SK-N-SH (cell line): ENCODE results near the gene POLQ. TPM values are rescaled to one million over a fixed set of nuclear protein-coding genes. Genes with fewer than 3 reads are reported as not detected.

Experiments
- CTCF ChIA-PET: fragments of 300-600, 350-600 bp; formaldehyde crosslinking; extraction: SDS; loops from one replicate; lab custom pipeline; 2021; lab: Yijun Ruan, JAX
- POLR2A ChIA-PET: fragments of 350-600 bp; sonication (Branson Sonifier 250); formaldehyde crosslinking; extraction: SDS; loops from one replicate; lab custom pipeline; 2020; ENCODE audit warnings: antibody characterized with exemption, inconsistent platforms; lab: Yijun Ruan, JAX
- DNase-seq: peaks from one replicate; pipeline ENCODE4 v3.0.0; 2012
- H2AFZ ChIP-seq: fragments of 200-600 bp; sonication (generic); 2 replicates; pipeline ENCODE4 v1.8.1; 2016; ENCODE audit warnings: antibody characterized with exemption, mild to moderate bottlenecking, low read depth
- H3F3A ChIP-seq: fragments of 200-600 bp; sonication (generic); replicated peaks from 2 replicates; pipeline ENCODE3; 2016; ENCODE audit warnings: antibody characterized with exemption, mild to moderate bottlenecking; ENCODE audit not compliant: insufficient read depth
- H3K27ac ChIP-seq, 2 experiments: fragments of 200-500 bp in 1 of 2; fragments of 200-600 bp in 1 of 2; sonication (Bioruptor generic) in 1 of 2; sonication (generic), shearing (Covaris generic) in 1 of 2; 2 replicates each; pipeline versions ENCODE4 v1.5.1 to v1.6.1; 2014 to 2016; ENCODE audit warnings: low read depth in 2 of 2, inconsistent platforms in 1 of 2, low read length in 1 of 2, mild to moderate bottlenecking in 1 of 2, mixed read lengths in 1 of 2
- H3K27me3 ChIP-seq: fragments of 200-600 bp; sonication (generic), shearing (Covaris generic); 2 replicates; pipeline ENCODE4 v1.6.1; 2016; ENCODE audit warnings: mixed run types; ENCODE audit not compliant: insufficient read depth
- H3K36me3 ChIP-seq, 2 experiments: fragments of 200-500 bp in 1 of 2; fragments of 200-600 bp in 1 of 2; sonication (Bioruptor generic) in 1 of 2; sonication (generic) in 1 of 2; replicated peaks in 1 of 2; 2 replicates each; pipeline versions ENCODE3 to v1.5.1; 2014 to 2016; ENCODE audit warnings: low read length in 1 of 2, mild to moderate bottlenecking in 1 of 2; ENCODE audit not compliant: insufficient read depth in 2 of 2, control insufficient read depth in 1 of 2
- H3K4me1 ChIP-seq, 2 experiments: fragments of 200-500 bp in 1 of 2; fragments of 200-600 bp in 1 of 2; sonication (Bioruptor generic) in 1 of 2; sonication (generic), shearing (Covaris generic) in 1 of 2; 2 replicates each; pipeline versions ENCODE4 v1.5.1 to v1.6.1; 2014 to 2016; ENCODE audit warnings: low read depth in 1 of 2, low read length in 1 of 2, mixed run types in 1 of 2; ENCODE audit not compliant: insufficient read depth in 2 of 2, control insufficient read depth in 1 of 2
- H3K4me2 ChIP-seq: fragments of 200-600 bp; sonication (generic), shearing (Covaris generic); 2 replicates; pipeline ENCODE4 v1.6.1; 2017; ENCODE audit warnings: mixed run types
- H3K4me3 ChIP-seq, 2 experiments: fragments of 200-500 bp in 1 of 2; fragments of 200-600 bp in 1 of 2; sonication (Bioruptor generic) in 1 of 2; sonication (generic), shearing (Covaris generic) in 1 of 2; 2 replicates each; pipeline versions ENCODE4 v1.5.1 to v1.8.1; 2014 to 2016; ENCODE audit warnings: low read depth in 2 of 2, inconsistent platforms in 1 of 2, low read length in 1 of 2, mild to moderate bottlenecking in 1 of 2, mixed read lengths in 1 of 2, moderate library complexity in 1 of 2
- H3K79me2 ChIP-seq: fragments of 200-600 bp; sonication (generic); 2 replicates; pipeline ENCODE4 v1.8.1; 2017; ENCODE audit warnings: mild to moderate bottlenecking; ENCODE audit not compliant: insufficient read depth
- H3K9ac ChIP-seq: fragments of 200-600 bp; sonication (generic); 2 replicates; pipeline ENCODE4 v1.6.1; 2017; ENCODE audit warnings: mixed run types
- H3K9me2 ChIP-seq: fragments of 200-600 bp; sonication (generic); 2 replicates; pipeline ENCODE4 v1.6.1; 2017; ENCODE audit warnings: mixed run types
- H3K9me3 ChIP-seq: fragments of 200-600 bp; sonication (generic); 2 replicates; pipeline ENCODE4 v1.6.1; 2017; ENCODE audit warnings: mixed run types, mild to moderate bottlenecking, moderate library complexity
- H4K20me1 ChIP-seq: fragments of 200-600 bp; sonication (generic); 2 replicates; pipeline ENCODE4 v1.6.1; 2017; ENCODE audit warnings: mild to moderate bottlenecking, mixed run types; ENCODE audit not compliant: insufficient read depth
- EP300 ChIP-seq, 2 experiments: IDR thresholded peaks; 2 replicates each; pipeline versions ENCODE4 v1.4.0 to v1.6.1; 2012; ENCODE audit warnings: borderline replicate concordance in 1 of 2, low read depth in 1 of 2, low read length in 1 of 2
- EZH2phosphoT487 ChIP-seq: fragments of 200-600 bp; sonication (generic); IDR thresholded peaks from 2 replicates; pipeline ENCODE4 v1.6.1; 2017; ENCODE audit warnings: low read depth, mixed run types, mild to moderate bottlenecking, antibody characterized with exemption, moderate library complexity, borderline replicate concordance
- FOSL2 ChIP-seq: IDR thresholded peaks from 2 replicates; pipeline ENCODE4 v1.4.0; 2012; ENCODE audit warnings: low read depth, mild to moderate bottlenecking, moderate library complexity, borderline replicate concordance
- FOXJ3 ChIP-seq: sonication (generic); formaldehyde crosslinking; IDR thresholded peaks from 2 replicates; pipeline ENCODE4 v1.5.1; 2020; ENCODE audit warnings: mild to moderate bottlenecking, missing genetic modification reagents
- GATA2 ChIP-seq: sonication (generic); formaldehyde crosslinking; IDR thresholded peaks from 2 replicates; pipeline ENCODE4 v1.5.0; 2020; ENCODE audit warnings: mild to moderate bottlenecking, missing genetic modification reagents
- JUND ChIP-seq: IDR thresholded peaks from 2 replicates; pipeline ENCODE4 v1.4.0; 2012
- MEF2A ChIP-seq: IDR thresholded peaks from 2 replicates; pipeline ENCODE4 v1.4.0; 2012; ENCODE audit warnings: low read depth, borderline replicate concordance
- MXI1 ChIP-seq: IDR thresholded peaks from 2 replicates; pipeline ENCODE4 v1.6.1; 2012; ENCODE audit warnings: mild to moderate bottlenecking, low read depth, low read length, improper control_type of control experiment
- NRF1 ChIP-seq: IDR thresholded peaks from 2 replicates; pipeline ENCODE4 v1.6.1; 2012; ENCODE audit warnings: low read depth, mild to moderate bottlenecking, low read length
- POLR2AphosphoS5 ChIP-seq: IDR thresholded peaks from 2 replicates; pipeline ENCODE4 v1.6.1; 2012; ENCODE audit warnings: low read depth, low read length
- RAD21 ChIP-seq: IDR thresholded peaks from 2 replicates; pipeline ENCODE4 v1.6.1; 2012; ENCODE audit warnings: mild to moderate bottlenecking, low read length
- RCOR1 ChIP-seq: fragments of 150-350 bp; IDR thresholded peaks from 2 replicates; pipeline ENCODE4 v1.6.1; 2017; ENCODE audit warnings: antibody characterized with exemption, low read length
- RFX5 ChIP-seq: IDR thresholded peaks from 2 replicates; pipeline ENCODE4 v1.6.1; 2012; ENCODE audit warnings: mild to moderate bottlenecking, improper control_type of control experiment, low read length
- RXRA ChIP-seq: IDR thresholded peaks from 2 replicates; pipeline ENCODE4 v1.4.0; 2012; ENCODE audit warnings: low read depth, mild to moderate bottlenecking, borderline replicate concordance
- SMC3 ChIP-seq: IDR thresholded peaks from 2 replicates; pipeline ENCODE4 v1.6.1; 2012; ENCODE audit warnings: low read depth, low read length, improper control_type of control experiment
- TCF12 ChIP-seq: IDR thresholded peaks from 2 replicates; pipeline ENCODE4 v1.4.0; 2012
- TEAD4 ChIP-seq: IDR thresholded peaks from 2 replicates; pipeline ENCODE4 v1.4.0; 2012; ENCODE audit warnings: mild to moderate bottlenecking, borderline replicate concordance; ENCODE audit not compliant: insufficient read depth
- YY1 ChIP-seq: IDR thresholded peaks from 2 replicates; pipeline ENCODE4 v1.4.0; 2012; ENCODE audit warnings: low read depth, mild to moderate bottlenecking
- WGBS: methylation state at CpG from one replicate; pipeline ENCODE4 v1.1.6; 2017; ENCODE audit warnings: low lambda C conversion rate; 5-methylcytosine and 5-hydroxymethylcytosine counted together
- polyA plus RNA-seq, 3 experiments: library from polyadenylated mRNA; depleted of rRNA; stranded (reverse); fragments of >200 nt; gene quantifications; 2 replicates each; pipeline ENCODE4 v1.2.3, GENCODE V29; 2012
- TF ChIP-seq, protein P1 (sequence below): fragments of 200-600 bp; sonication (generic); IDR thresholded peaks from 2 replicates; pipeline ENCODE4 v1.6.1; 2017; ENCODE audit warnings: antibody characterized with exemption, mild to moderate bottlenecking, moderate library complexity
- TF ChIP-seq, protein P2 (sequence below): IDR thresholded peaks from 2 replicates; pipeline ENCODE4; 2012

The POLQ gene
- polyA plus RNA-seq, 1 of the 3 experiments (the other 2 are of a cell fraction) = 1.4 TPM

DNA sequence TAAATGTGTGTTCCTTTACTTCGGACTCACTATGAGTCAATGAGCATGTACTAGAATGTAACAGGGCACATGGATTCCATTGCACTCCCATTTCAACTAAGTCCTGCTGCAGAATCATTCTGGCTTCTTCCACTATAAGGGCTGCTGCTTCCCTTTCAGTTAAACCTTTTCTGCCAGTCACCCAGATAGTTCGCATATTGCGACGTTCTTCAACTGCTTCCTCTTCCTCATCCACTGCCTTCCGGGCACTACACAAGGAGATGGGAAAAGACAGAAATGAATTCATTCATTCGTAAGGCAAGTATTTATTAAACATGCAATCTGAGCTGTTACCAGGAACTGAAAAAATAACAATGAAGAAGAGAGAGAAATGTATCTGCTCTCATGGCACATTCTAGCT lies 55.6 kb downstream of the POLQ start:
- CTCF ChIA-PET = no interaction called here

DNA sequence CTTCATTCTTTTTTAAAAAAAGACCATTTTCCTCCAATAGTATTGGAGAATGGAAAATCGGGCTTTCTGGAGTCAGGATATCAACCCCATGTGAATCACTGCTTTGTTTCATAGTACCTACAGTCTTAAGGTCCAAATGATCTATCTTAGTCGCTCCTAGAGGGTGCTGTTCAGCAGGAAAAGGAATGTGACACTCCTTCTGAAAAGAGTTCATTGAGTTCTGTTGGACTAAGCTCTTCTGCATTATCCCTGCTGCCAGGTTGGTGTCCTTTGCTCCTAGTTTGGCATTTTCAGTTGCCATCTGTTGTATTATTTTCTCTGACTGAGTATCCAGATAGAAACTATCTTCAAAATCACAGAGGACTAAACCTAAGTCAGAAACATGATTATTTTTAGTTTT lies 57.2 kb downstream of the POLQ start:
- POLR2A ChIA-PET = no interaction called here
- CTCF ChIA-PET = interaction anchor here (0.8 kb wide), 1 partner anchor 9 kb away, joined by 3 read pairs; no protein-coding TSS in a partner anchor
- H3K9me2 ChIP-seq = no peaks in the 10 kb centered on the region

More for the DNA sequence above, 55.6 kb downstream of the POLQ start:
- no peaks in the 10 kb centered on the region for H3K27me3 ChIP-seq
- H3K36me3 ChIP-seq = peaks cover 12 to 15% of the 10 kb centered on the region in 2 experiments
- H3K9ac ChIP-seq = no peak overlapping the region
- no peaks in the 10 kb centered on the region for H3F3A ChIP-seq
- H2AFZ ChIP-seq = peak overlapping the region; percentile 24; the same call in 1 of the 2 replicates
- no peak for TF ChIP-seq MEF2A
- TF ChIP-seq FOSL2 = no peak
- no peak for TF ChIP-seq EZH2phosphoT487
- no peak for TF ChIP-seq POLR2AphosphoS5
- no peak for TF ChIP-seq TCF12
- TF ChIP-seq YY1 = no peak
- no peak for TF ChIP-seq NRF1
- TF ChIP-seq RXRA = no peak
- no peak for TF ChIP-seq TEAD4
- TF ChIP-seq RFX5 = no peak
- no peak for TF ChIP-seq SMC3
- TF ChIP-seq JUND = no peak
- H3K79me2 ChIP-seq = no peaks in the 10 kb centered on the region
- 97% methylated on average over 6 of the region's 6 CpGs for WGBS
- no peaks in the 10 kb centered on the region for H3K4me1 ChIP-seq
- no peak overlapping the region for H3K4me3 ChIP-seq
- H3K9me2 ChIP-seq = no peaks in the 10 kb centered on the region
- H4K20me1 ChIP-seq = no peaks in the 10 kb centered on the region
- no peaks in the 10 kb centered on the region for H3K9me3 ChIP-seq
- no peak overlapping the region for H3K27ac ChIP-seq
- no peak for DNase-seq
- H3K4me2 ChIP-seq = no peak overlapping the region
- POLR2A ChIA-PET = no interaction called here

More for the DNA sequence above, 57.2 kb downstream of the POLQ start:
- no peaks in the 10 kb centered on the region for H4K20me1 ChIP-seq
- DNase-seq = no peak
- no peak overlapping the region for H3K4me3 ChIP-seq
- H3K79me2 ChIP-seq = no peaks in the 10 kb centered on the region
- WGBS = 94% methylated on average over 2 of the region's 2 CpGs
- H3K27ac ChIP-seq = no peak overlapping the region
- peaks cover under 1% of the 10 kb centered on the region for H3F3A ChIP-seq
- H2AFZ ChIP-seq = no peak overlapping the region
- TF ChIP-seq MXI1 = no peak
- no peak for TF ChIP-seq RXRA
- TF ChIP-seq TCF12 = no peak
- no peak for TF ChIP-seq EP300 (IDR thresholded peaks at IDR 0.05; ENCODE audit: borderline replicate concordance in 1 of 2, low read depth in 1 of 2, low read length in 1 of 2)
- no peak for TF ChIP-seq FOXJ3
- no peak for TF ChIP-seq NRF1
- no peak for TF ChIP-seq YY1
- TF ChIP-seq EZH2phosphoT487 = no peak
- no peak for TF ChIP-seq GATA2 (CRISPR knock-in tag)
- no peak for TF ChIP-seq RCOR1
- TF ChIP-seq FOSL2 = no peak
- TF ChIP-seq, protein P1, sequence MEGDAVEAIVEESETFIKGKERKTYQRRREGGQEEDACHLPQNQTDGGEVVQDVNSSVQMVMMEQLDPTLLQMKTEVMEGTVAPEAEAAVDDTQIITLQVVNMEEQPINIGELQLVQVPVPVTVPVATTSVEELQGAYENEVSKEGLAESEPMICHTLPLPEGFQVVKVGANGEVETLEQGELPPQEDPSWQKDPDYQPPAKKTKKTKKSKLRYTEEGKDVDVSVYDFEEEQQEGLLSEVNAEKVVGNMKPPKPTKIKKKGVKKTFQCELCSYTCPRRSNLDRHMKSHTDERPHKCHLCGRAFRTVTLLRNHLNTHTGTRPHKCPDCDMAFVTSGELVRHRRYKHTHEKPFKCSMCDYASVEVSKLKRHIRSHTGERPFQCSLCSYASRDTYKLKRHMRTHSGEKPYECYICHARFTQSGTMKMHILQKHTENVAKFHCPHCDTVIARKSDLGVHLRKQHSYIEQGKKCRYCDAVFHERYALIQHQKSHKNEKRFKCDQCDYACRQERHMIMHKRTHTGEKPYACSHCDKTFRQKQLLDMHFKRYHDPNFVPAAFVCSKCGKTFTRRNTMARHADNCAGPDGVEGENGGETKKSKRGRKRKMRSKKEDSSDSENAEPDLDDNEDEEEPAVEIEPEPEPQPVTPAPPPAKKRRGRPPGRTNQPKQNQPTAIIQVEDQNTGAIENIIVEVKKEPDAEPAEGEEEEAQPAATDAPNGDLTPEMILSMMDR = no peak
- no peak for TF ChIP-seq MEF2A
- TF ChIP-seq RAD21 = no peak
- TF ChIP-seq, protein P2, sequence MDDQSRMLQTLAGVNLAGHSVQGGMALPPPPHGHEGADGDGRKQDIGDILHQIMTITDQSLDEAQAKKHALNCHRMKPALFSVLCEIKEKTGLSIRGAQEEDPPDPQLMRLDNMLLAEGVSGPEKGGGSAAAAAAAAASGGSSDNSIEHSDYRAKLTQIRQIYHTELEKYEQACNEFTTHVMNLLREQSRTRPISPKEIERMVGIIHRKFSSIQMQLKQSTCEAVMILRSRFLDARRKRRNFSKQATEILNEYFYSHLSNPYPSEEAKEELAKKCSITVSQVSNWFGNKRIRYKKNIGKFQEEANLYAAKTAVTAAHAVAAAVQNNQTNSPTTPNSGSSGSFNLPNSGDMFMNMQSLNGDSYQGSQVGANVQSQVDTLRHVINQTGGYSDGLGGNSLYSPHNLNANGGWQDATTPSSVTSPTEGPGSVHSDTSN = no peak
- peaks cover 12 to 15% of the 10 kb centered on the region in 2 experiments for H3K36me3 ChIP-seq
- H3K4me1 ChIP-seq = no peaks in the 10 kb centered on the region
- no peak overlapping the region for H3K4me2 ChIP-seq
- H3K9ac ChIP-seq = no peak overlapping the region
- no peaks in the 10 kb centered on the region for H3K27me3 ChIP-seq
- H3K9me3 ChIP-seq = no peaks in the 10 kb centered on the region
